ENCODE measurements around the gene RPUSD1. TPM values are rescaled to one million over a fixed set of nuclear protein-coding genes. Genes with fewer than 3 reads are reported as not detected.
"Not testable (repeated sequence)": the region's sequence is repeated elsewhere in the genome, so short reads cannot be mapped to it uniquely, and the experiment has no call there.

The RPUSD1 gene
- polyA plus RNA-seq, 4 donors: 17.6 to 26.2 (median 21.6) TPM

DNA sequence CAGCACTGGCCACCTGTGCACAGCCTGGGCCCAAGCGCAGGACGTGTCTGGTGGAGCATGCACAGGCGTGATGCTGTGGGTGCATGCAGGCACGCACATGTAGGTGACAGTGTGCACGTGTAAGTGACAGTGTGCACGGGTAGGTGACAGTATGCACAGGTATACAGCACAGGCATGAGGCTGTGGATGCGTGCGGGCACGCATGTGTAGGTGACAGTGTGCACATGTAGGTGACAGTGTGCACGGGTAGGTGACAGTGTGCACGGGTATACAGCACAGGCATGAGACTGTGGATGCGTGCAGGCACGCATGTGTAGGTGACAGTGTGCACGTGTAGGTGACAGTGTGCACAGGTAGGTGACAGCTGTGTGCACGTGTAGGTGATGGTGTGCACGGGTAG lies 7.9 kb downstream of the RPUSD1 start:
- 90 to 92% (median 91%) methylated on average over 16 of the region's 16 CpGs for WGBS, 3 donors
- Histone ChIP-seq H3K4me1 (ENCODE audit: control insufficient read depth in 3 of 3, insufficient read depth in 2 of 3, low read depth in 1 of 3, low read length in 2 of 3) (peaks cover 0 to 7% (median 0%) of the 10 kb centered on the region in 3 donors), H3K27me3 (ENCODE audit: control insufficient read depth in 3 of 3, insufficient read depth in 3 of 3, low read length in 3 of 3) (peaks cover 2 to 5% (median 3%) of the 10 kb centered on the region in 3 donors), H3K27ac (ENCODE audit: low read depth in 1 of 3, low read length in 2 of 3) (no peak overlapping the region), H3K9me3 (ENCODE audit: control insufficient read depth in 2 of 2, insufficient read depth in 1 of 2, low read depth in 1 of 2, low read length in 1 of 2) (no peaks in the 10 kb centered on the region), H3K4me3 (ENCODE audit: low read depth in 1 of 3, low read length in 3 of 3) (no peak overlapping the region), H3K36me3 (ENCODE audit: control insufficient read depth in 3 of 3, insufficient read depth in 2 of 3, low read depth in 1 of 3, low read length in 3 of 3) (peaks cover 0 to 10% (median 0%) of the 10 kb centered on the region in 3 donors)
- DNase-seq (no peak), FAIRE-seq (no peak)

DNA sequence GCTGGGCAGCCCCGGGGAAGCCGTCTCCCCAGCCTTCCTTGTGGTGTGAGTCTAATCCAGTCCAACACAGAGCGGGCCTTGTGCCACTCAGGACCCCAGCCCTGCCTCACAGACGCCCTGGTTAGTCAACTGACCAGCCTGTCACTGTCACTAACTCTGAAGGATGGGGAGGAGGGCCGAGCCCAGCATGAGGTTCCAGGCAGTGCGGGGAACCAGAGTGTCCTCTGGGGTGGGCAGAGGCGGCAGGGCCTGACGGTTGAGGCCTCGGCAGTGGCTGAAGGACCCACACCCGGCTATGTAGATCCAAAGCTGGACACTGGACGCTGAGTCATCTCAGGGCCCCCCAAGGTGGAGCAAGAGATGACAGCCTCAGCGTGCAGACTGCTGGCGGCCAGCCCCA lies 8.6 kb downstream of the RPUSD1 start:
- FAIRE-seq (no peak), DNase-seq (no peak)
- 71 to 73% (median 72%) methylated on average over 12 to 13 of the region's 13 CpGs for WGBS, 3 donors
- Histone ChIP-seq H3K27me3 (ENCODE audit: control insufficient read depth in 3 of 3, insufficient read depth in 3 of 3, low read length in 3 of 3) (peaks cover 2 to 5% (median 3%) of the 10 kb centered on the region in 3 donors), H3K36me3 (ENCODE audit: control insufficient read depth in 3 of 3, insufficient read depth in 2 of 3, low read depth in 1 of 3, low read length in 3 of 3) (peaks cover 0 to 2% (median 0%) of the 10 kb centered on the region in 3 donors), H3K4me3 (ENCODE audit: low read depth in 1 of 3, low read length in 3 of 3) (no peak overlapping the region), H3K27ac (ENCODE audit: low read depth in 1 of 3, low read length in 2 of 3) (no peak overlapping the region), H3K4me1 (ENCODE audit: control insufficient read depth in 3 of 3, insufficient read depth in 2 of 3, low read depth in 1 of 3, low read length in 2 of 3) (peaks cover 0 to 7% (median 0%) of the 10 kb centered on the region in 3 donors), H3K9me3 (ENCODE audit: control insufficient read depth in 2 of 2, insufficient read depth in 1 of 2, low read depth in 1 of 2, low read length in 1 of 2) (no peaks in the 10 kb centered on the region)

DNA sequence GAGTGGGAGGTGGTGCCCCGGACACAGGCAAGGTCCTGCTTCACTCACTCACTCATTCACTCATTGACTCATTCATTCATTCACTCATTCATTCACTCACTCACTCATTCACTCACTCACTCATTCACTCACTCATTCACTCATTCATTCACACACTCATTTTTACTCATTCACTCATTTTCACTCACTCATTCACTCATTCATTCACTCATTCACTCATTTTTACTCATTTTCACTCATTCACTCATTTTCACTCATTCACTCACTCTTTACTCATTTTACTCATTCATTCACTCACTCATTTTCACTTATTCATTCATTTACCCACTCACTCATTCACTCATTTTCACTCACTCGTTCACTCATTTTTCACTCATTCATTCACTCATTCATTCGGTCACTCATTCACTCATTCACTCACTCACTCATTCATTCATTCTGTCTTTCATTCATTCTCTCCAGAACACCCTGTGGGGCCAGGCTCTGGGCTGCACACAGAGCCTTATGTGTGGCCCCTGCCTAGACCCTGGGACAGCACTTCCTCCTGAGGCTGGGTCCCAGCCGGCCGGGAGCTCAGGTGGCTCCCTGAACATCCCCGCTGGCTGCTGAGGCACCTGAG lies 9.2 kb downstream of the RPUSD1 start:
- no peaks in the 10 kb centered on the region for H3K36me3 ChIP-seq (ENCODE audit: control insufficient read depth in 3 of 3, insufficient read depth in 2 of 3, low read depth in 1 of 3, low read length in 3 of 3)
- WGBS, 3 donors: 75 to 88% (median 81%) methylated on average over 6 of the region's 6 CpGs
- no peak overlapping the region for H3K27ac ChIP-seq (ENCODE audit: low read depth in 1 of 3, low read length in 2 of 3)
- no peak for DNase-seq
- no peak for FAIRE-seq
- H3K9me3 ChIP-seq (ENCODE audit: control insufficient read depth in 2 of 2, insufficient read depth in 1 of 2, low read depth in 1 of 2, low read length in 1 of 2): no peaks in the 10 kb centered on the region
- peaks cover 0 to 7% (median 0%) of the 10 kb centered on the region in 3 donors for H3K4me1 ChIP-seq (ENCODE audit: control insufficient read depth in 3 of 3, insufficient read depth in 2 of 3, low read depth in 1 of 3, low read length in 2 of 3)
- H3K4me3 ChIP-seq (ENCODE audit: low read depth in 1 of 3, low read length in 3 of 3): no peak overlapping the region
- peaks cover 2 to 5% (median 3%) of the 10 kb centered on the region in 3 donors for H3K27me3 ChIP-seq (ENCODE audit: control insufficient read depth in 3 of 3, insufficient read depth in 3 of 3, low read length in 3 of 3)

DNA sequence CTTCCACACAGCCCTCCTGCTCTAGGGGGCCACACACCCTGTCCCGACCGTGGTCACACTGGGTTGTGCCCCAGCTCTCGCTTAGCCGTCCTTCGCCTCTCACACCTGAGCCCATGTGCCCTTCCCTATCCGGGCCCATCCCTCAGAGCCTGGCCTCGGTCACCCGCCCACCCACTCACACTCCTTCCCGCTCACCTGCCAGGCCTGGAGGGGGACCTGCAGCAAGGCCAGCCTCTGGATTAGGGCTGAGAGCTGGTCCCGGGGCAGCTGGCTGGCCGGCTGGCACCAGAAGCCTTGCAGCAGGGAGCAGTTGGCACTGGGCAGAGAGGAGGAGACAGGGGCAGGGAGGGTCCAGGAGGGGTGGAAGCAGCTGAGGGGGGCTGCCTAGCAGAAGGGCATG lies 9.7 kb downstream of the RPUSD1 start:
- WGBS, 3 donors: 65 to 78% (median 76%) methylated on average over 11 of the region's 11 CpGs
- DNase-seq: no peak
- FAIRE-seq: no peak
- Histone ChIP-seq H3K4me3 (ENCODE audit: low read depth in 1 of 3, low read length in 3 of 3) (no peak overlapping the region), H3K36me3 (ENCODE audit: control insufficient read depth in 3 of 3, insufficient read depth in 2 of 3, low read depth in 1 of 3, low read length in 3 of 3) (no peaks in the 10 kb centered on the region), H3K9me3 (ENCODE audit: control insufficient read depth in 2 of 2, insufficient read depth in 1 of 2, low read depth in 1 of 2, low read length in 1 of 2) (no peaks in the 10 kb centered on the region), H3K27ac (ENCODE audit: low read depth in 1 of 3, low read length in 2 of 3) (no peak overlapping the region), H3K27me3 (ENCODE audit: control insufficient read depth in 3 of 3, insufficient read depth in 3 of 3, low read length in 3 of 3) (peaks cover 2 to 5% (median 3%) of the 10 kb centered on the region in 3 donors), H3K4me1 (ENCODE audit: control insufficient read depth in 3 of 3, insufficient read depth in 2 of 3, low read depth in 1 of 3, low read length in 2 of 3) (peaks cover 0 to 7% (median 0%) of the 10 kb centered on the region in 3 donors)

DNA sequence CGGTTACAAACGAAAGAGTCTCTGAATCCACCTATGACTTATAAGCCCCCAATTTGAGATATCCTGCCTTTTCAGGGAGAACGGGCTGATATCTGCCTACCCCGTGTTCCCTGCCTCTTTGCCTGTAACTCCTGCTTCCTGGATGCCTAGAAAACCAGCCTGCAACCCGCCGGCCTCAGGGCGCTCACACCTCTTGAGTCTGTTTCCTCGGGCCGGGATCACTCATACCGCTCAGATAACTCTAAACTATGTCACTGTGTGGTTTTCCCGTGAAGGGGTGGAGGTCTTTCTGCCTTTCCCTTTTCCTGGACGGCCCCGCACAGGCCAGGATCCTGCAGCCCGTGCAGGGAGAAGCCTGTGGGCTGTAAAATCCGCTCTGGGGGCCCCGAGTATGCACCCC lies 10.4 kb downstream of the RPUSD1 start:
- no peak overlapping the region for H3K4me3 ChIP-seq (ENCODE audit: low read depth in 1 of 3, low read length in 3 of 3)
- peaks cover 0 to under 1% (median 0%) of the 10 kb centered on the region in 3 donors for H3K4me1 ChIP-seq (ENCODE audit: control insufficient read depth in 3 of 3, insufficient read depth in 2 of 3, low read depth in 1 of 3, low read length in 2 of 3)
- DNase-seq: no peak
- H3K27me3 ChIP-seq (ENCODE audit: control insufficient read depth in 3 of 3, insufficient read depth in 3 of 3, low read length in 3 of 3): peaks cover 2 to 5% (median 3%) of the 10 kb centered on the region in 3 donors
- no peaks in the 10 kb centered on the region for H3K9me3 ChIP-seq (ENCODE audit: control insufficient read depth in 2 of 2, insufficient read depth in 1 of 2, low read depth in 1 of 2, low read length in 1 of 2)
- no peaks in the 10 kb centered on the region for H3K36me3 ChIP-seq (ENCODE audit: control insufficient read depth in 3 of 3, insufficient read depth in 2 of 3, low read depth in 1 of 3, low read length in 3 of 3)
- no peak overlapping the region for H3K27ac ChIP-seq (ENCODE audit: low read depth in 1 of 3, low read length in 2 of 3)
- 18 to 24% (median 20%) methylated on average over 16 of the region's 16 CpGs for WGBS, 3 donors
- FAIRE-seq: no peak

DNA sequence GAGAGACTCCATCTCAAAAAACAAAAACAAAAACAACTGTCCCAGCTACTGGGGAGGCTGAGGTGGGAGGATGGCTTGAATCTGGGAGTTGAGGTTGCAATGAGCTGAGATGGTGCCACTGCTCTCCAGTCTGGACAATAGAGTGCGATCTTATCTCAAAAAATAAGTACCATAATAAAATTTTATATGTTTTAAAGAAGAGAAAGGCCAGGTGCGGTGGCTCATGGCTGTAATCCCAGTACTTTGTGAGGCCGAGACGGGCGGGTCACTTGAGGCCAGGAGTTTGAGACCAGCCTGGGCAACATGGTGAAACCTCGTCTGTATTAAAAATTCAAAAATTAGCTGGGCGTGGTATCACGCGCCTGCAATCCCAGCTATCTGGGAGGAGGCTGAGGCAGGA lies 11.4 kb downstream of the RPUSD1 start:
- DNase-seq (no peak), FAIRE-seq (no peak)
- Histone ChIP-seq H3K9me3 (ENCODE audit: control insufficient read depth in 2 of 2, insufficient read depth in 1 of 2, low read depth in 1 of 2, low read length in 1 of 2) (no peaks in the 10 kb centered on the region), H3K27ac (ENCODE audit: low read depth in 1 of 3, low read length in 2 of 3) (no peak overlapping the region), H3K27me3 (ENCODE audit: control insufficient read depth in 3 of 3, insufficient read depth in 3 of 3, low read length in 3 of 3) (peaks cover 2 to 5% (median 3%) of the 10 kb centered on the region in 3 donors), H3K36me3 (ENCODE audit: control insufficient read depth in 3 of 3, insufficient read depth in 2 of 3, low read depth in 1 of 3, low read length in 3 of 3) (no peaks in the 10 kb centered on the region), H3K4me3 (ENCODE audit: low read depth in 1 of 3, low read length in 3 of 3) (no peak overlapping the region), H3K4me1 (ENCODE audit: control insufficient read depth in 3 of 3, insufficient read depth in 2 of 3, low read depth in 1 of 3, low read length in 2 of 3) (no peaks in the 10 kb centered on the region)
- WGBS, 3 donors: 40 to 75% (median 46%) methylated on average over 9 of the region's 9 CpGs

DNA sequence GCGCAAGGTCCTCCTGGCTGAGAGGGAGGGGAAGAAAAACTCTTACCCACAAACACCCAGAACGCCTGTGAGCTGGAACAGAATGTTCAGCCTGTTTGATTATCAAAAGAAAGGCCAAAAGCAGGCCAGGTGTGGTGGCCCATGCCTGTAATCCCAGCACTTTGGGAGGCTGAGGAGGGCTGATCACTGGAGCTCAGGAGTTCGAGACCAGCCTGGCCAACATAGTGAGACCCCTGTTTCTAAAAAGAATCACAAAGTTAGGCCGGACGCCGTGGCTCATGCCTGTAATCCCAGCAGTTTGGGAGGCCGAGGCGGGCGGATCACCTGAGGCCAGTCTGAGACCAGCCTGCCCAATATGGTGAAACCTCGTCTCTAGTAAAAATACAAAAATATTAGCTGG lies 11.9 kb downstream of the RPUSD1 start:
- 83 to 86% (median 84%) methylated on average over 10 of the region's 10 CpGs for WGBS, 3 donors
- H3K4me1 ChIP-seq (ENCODE audit: control insufficient read depth in 3 of 3, insufficient read depth in 2 of 3, low read depth in 1 of 3, low read length in 2 of 3); FAIRE-seq; H3K27me3 ChIP-seq (ENCODE audit: control insufficient read depth in 3 of 3, insufficient read depth in 3 of 3, low read length in 3 of 3); H3K27ac ChIP-seq (ENCODE audit: low read depth in 1 of 3, low read length in 2 of 3); H3K4me3 ChIP-seq (ENCODE audit: low read depth in 1 of 3, low read length in 3 of 3); DNase-seq; H3K36me3 ChIP-seq (ENCODE audit: control insufficient read depth in 3 of 3, insufficient read depth in 2 of 3, low read depth in 1 of 3, low read length in 3 of 3); H3K9me3 ChIP-seq (ENCODE audit: control insufficient read depth in 2 of 2, insufficient read depth in 1 of 2, low read depth in 1 of 2, low read length in 1 of 2): not testable (repeated sequence)

DNA sequence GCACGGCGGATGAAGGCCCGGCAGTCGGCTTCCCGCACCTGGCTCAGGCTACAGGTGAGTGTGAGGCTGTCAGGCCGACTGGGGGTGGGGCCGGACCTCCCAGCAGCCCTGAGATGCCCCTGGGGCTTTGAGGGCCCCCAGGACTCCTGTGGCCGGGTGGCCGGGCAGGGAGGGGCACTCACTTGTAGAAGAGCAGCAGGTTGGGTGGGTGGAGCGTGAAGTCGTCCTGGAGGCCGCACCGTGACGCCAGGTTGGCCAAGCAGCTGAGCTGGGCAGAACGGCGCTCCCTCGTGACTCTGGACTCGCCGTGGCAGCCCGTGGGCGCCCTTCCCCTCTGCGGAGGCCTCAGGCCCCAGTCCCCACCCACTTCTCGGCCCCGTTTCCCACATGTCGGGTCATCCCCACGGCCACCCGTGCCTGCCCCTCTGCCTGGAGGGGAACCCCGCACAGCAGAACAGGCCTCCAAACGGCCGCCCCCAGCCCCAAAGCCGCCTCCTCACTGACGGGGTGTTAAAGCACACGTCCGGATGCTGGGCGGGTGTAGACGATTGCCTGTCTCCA lies 12.9 kb downstream of the RPUSD1 start:
- no peaks in the 10 kb centered on the region for H3K36me3 ChIP-seq (ENCODE audit: control insufficient read depth in 3 of 3, insufficient read depth in 2 of 3, low read depth in 1 of 3, low read length in 3 of 3)
- H3K27me3 ChIP-seq (ENCODE audit: control insufficient read depth in 3 of 3, insufficient read depth in 3 of 3, low read length in 3 of 3): peaks cover 2 to 5% (median 3%) of the 10 kb centered on the region in 3 donors
- no peaks in the 10 kb centered on the region for H3K4me1 ChIP-seq (ENCODE audit: control insufficient read depth in 3 of 3, insufficient read depth in 2 of 3, low read depth in 1 of 3, low read length in 2 of 3)
- H3K27ac ChIP-seq (ENCODE audit: low read depth in 1 of 3, low read length in 2 of 3): no peak overlapping the region
- FAIRE-seq (no peak), DNase-seq (no peak)
- no peaks in the 10 kb centered on the region for H3K9me3 ChIP-seq (ENCODE audit: control insufficient read depth in 2 of 2, insufficient read depth in 1 of 2, low read depth in 1 of 2, low read length in 1 of 2)
- WGBS, 3 donors: 63 to 78% (median 69%) methylated on average over 26 to 36 of the region's 36 CpGs
- H3K4me3 ChIP-seq (ENCODE audit: low read depth in 1 of 3, low read length in 3 of 3): no peak overlapping the region

All from small intestine (tissue), 7 donors.